Chondrocyte (in vitro differentiated cells): ENCODE results near the gene DNAH6. TPM values are rescaled to one million over a fixed set of nuclear protein-coding genes. Genes with fewer than 3 reads are reported as not detected.

Source experiments
- DNase-seq: peaks from one replicate; pipeline ENCODE4 v3.0.0; 2021; ENCODE audit warnings: mixed read lengths, low spot score
- H3K27ac Mint-ChIP-seq: one replicate; pipeline ENCODE4 v1.8.0; 2021; ENCODE audit warnings: mild to moderate bottlenecking, moderate library complexity, mixed read lengths; ENCODE audit not compliant: unreplicated experiment
- H3K27me3 Mint-ChIP-seq: 2 replicates; pipeline ENCODE4 v1.8.0; 2021; ENCODE audit warnings: low read depth, mixed read lengths
- H3K36me3 Mint-ChIP-seq: 2 replicates; pipeline ENCODE4 v1.8.0; 2021; ENCODE audit warnings: low read depth, mixed read lengths
- H3K4me1 Mint-ChIP-seq: 2 replicates; pipeline ENCODE4 v1.8.0; 2021; ENCODE audit warnings: low read depth, mild to moderate bottlenecking, mixed read lengths
- H3K4me3 Mint-ChIP-seq: one replicate; pipeline ENCODE4 v1.8.0; 2021; ENCODE audit warnings: mild to moderate bottlenecking, moderate library complexity, mixed read lengths; ENCODE audit not compliant: unreplicated experiment
- H3K9me3 Mint-ChIP-seq: 2 replicates; pipeline ENCODE4 v1.8.0; 2021; ENCODE audit warnings: low read depth, mixed read lengths
- CTCF ChIP-seq: fragments of 200-600 bp; sonication (generic); IDR thresholded peaks from 2 replicates; pipeline ENCODE4 v1.5.0; 2021; ENCODE audit warnings: antibody characterized with exemption, mild to moderate bottlenecking, moderate library complexity
- total RNA-seq: library from RNA; stranded (reverse); gene quantifications from 3 replicates; pipeline ENCODE4 v1.2.1, GENCODE V29; 2021

DNAH6 gene
- total RNA-seq, 1 donor from 2014 or later, result not detected

DNA sequence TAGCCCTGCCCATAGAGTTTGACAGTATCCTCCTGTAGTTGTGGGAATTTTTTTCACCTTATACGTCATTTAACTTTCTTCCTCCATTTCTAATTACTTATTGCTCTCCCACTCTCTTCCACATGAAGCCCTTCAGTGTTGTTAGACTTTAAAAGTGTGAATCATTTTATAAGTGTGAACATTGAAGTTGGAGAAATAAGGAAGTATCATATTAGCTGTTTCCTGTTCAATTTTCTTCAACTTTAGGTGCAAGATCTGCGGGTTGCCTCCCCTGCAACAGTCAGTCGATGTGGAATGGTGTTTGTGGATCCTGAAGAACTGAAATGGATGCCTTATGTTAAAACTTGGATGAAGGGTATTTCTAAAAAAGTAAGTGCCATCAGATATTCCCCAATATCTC, 138.1 kb downstream of the DNAH6 start:
- no peaks in the 10 kb centered on the region for H3K4me1 Mint-ChIP-seq
- peaks cover 39% of the 10 kb centered on the region for H3K27me3 Mint-ChIP-seq
- no peak overlapping the region for H3K4me3 Mint-ChIP-seq
- no peak overlapping the region for H3K27ac Mint-ChIP-seq
- no peaks in the 10 kb centered on the region for H3K36me3 Mint-ChIP-seq
- peaks cover 3% of the 10 kb centered on the region for H3K9me3 Mint-ChIP-seq
- no peak for TF ChIP-seq CTCF
- DNase-seq, result no peak

- Mint-ChIP-seq H3K36me3 (no peaks in the 10 kb centered on the region), H3K9me3 (peaks cover 4% of the 10 kb centered on the region), H3K4me1 (no peaks in the 10 kb centered on the region), H3K27ac (no peak overlapping the region), H3K4me3 (no peak overlapping the region), H3K27me3 (peaks cover 27% of the 10 kb centered on the region)
- DNase-seq, result no peak
- no peak for TF ChIP-seq CTCF
These were observed 152.8 kb downstream of the DNAH6 start for GRCh38 chr2:84669122-84669521.

DNA sequence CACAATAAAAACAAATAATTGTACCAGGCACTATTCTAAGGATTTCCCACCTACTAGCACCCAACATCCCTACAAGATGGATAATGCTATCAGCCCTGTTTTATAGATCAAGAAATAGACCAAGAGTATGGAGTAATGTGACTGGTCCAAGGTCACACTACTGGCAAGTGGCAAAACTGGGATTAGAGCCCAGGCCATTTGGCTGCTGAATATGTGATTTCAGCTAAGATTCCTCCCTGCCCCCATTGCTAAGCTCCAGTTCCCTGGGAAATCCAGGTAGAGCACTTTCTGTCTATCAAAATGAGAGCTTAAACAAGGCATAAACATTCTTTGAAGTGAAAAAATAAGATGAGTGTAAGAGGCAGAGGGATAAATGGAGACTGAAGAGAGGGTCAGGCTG, 157.8 kb downstream of the DNAH6 start:
- no peak for TF ChIP-seq CTCF
- H3K4me3 Mint-ChIP-seq, result no peak overlapping the region
- peaks cover 23% of the 10 kb centered on the region for H3K27me3 Mint-ChIP-seq
- no peak overlapping the region for H3K27ac Mint-ChIP-seq
- no peak for DNase-seq
- H3K4me1 Mint-ChIP-seq, result no peaks in the 10 kb centered on the region
- no peaks in the 10 kb centered on the region for H3K9me3 Mint-ChIP-seq
- H3K36me3 Mint-ChIP-seq, result no peaks in the 10 kb centered on the region

GRCh38 chr2:84674586-84674985, 158.3 kb downstream of the DNAH6 start:
- DNase-seq, result no peak
- H3K4me1 Mint-ChIP-seq, result no peaks in the 10 kb centered on the region
- TF ChIP-seq CTCF, result no peak

GRCh38 chr2:84676295-84676694, 160.0 kb downstream of the DNAH6 start:
- no peak overlapping the region for H3K27ac Mint-ChIP-seq
- no peak for TF ChIP-seq CTCF
- no peak overlapping the region for H3K4me3 Mint-ChIP-seq
- H3K9me3 Mint-ChIP-seq, result no peaks in the 10 kb centered on the region
- DNase-seq, result no peak
- peaks cover 24% of the 10 kb centered on the region for H3K27me3 Mint-ChIP-seq
- H3K36me3 Mint-ChIP-seq, result no peaks in the 10 kb centered on the region
- no peaks in the 10 kb centered on the region for H3K4me1 Mint-ChIP-seq

More at GRCh38 chr2:84674586-84674985, 158.3 kb downstream of the DNAH6 start:
- H3K36me3 Mint-ChIP-seq, result no peaks in the 10 kb centered on the region
- H3K4me3 Mint-ChIP-seq, result no peak overlapping the region
- no peak overlapping the region for H3K27ac Mint-ChIP-seq
- peaks cover 23% of the 10 kb centered on the region for H3K27me3 Mint-ChIP-seq
- no peaks in the 10 kb centered on the region for H3K9me3 Mint-ChIP-seq
